ENCODE results near the gene C1QTNF8.

DNA sequence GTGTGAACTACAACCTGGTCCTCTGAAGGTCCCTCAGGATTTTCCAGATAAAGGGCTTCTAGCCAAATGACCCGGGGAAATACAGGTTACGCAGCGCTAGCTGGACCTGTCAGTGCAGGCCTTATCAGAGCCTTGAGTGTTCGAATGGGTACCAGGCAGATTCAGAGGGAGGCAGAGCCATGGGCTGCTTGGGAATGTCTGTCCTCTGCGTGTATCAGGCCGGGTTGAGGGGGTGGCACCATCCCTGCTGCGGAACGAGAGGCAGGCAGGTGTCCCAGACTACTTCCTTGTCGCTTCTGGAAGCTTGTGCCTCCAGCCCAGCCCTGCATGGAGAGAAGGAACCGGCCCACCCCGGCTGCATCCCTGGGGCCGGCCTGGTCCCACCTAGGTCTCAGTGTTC, 57.1 kb downstream of the C1QTNF8 start:
- TF ChIP-seq, protein P1, sequence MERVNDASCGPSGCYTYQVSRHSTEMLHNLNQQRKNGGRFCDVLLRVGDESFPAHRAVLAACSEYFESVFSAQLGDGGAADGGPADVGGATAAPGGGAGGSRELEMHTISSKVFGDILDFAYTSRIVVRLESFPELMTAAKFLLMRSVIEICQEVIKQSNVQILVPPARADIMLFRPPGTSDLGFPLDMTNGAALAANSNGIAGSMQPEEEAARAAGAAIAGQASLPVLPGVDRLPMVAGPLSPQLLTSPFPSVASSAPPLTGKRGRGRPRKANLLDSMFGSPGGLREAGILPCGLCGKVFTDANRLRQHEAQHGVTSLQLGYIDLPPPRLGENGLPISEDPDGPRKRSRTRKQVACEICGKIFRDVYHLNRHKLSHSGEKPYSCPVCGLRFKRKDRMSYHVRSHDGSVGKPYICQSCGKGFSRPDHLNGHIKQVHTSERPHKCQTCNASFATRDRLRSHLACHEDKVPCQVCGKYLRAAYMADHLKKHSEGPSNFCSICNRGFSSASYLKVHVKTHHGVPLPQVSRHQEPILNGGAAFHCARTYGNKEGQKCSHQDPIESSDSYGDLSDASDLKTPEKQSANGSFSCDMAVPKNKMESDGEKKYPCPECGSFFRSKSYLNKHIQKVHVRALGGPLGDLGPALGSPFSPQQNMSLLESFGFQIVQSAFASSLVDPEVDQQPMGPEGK (CRISPR knock-in tag; IDR thresholded peaks at IDR 0.05; ENCODE audit: borderline replicate concordance), result no peak
- no peak for TF ChIP-seq ARNTL (CRISPR knock-in tag; IDR thresholded peaks at IDR 0.05; ENCODE audit: borderline replicate concordance, low read depth)
- TF ChIP-seq ZFP30 (CRISPR knock-in tag; IDR thresholded peaks at IDR 0.05), result no peak
- no peak for TF ChIP-seq PPARA (CRISPR knock-in tag; IDR thresholded peaks at IDR 0.05; ENCODE audit: borderline replicate concordance)
- TF ChIP-seq OSR1 (CRISPR knock-in tag; IDR thresholded peaks at IDR 0.05), result no peak
- TF ChIP-seq ISL1 (CRISPR knock-in tag; IDR thresholded peaks at IDR 0.05), result no peak
- TF ChIP-seq ESRRG (CRISPR knock-in tag; IDR thresholded peaks at IDR 0.05), result no peak
- TF ChIP-seq ZFP3 (CRISPR knock-in tag; IDR thresholded peaks at IDR 0.05), result no peak
- TF ChIP-seq TSHZ2 (CRISPR knock-in tag; IDR thresholded peaks at IDR 0.05), result no peak

All from SK-N-SH treated with all-trans-retinoic acid at 6 μM for 48 hours (cell line).